Neural progenitor cell (in vitro differentiated cells): ENCODE data around the gene GFER. TPM values are rescaled to one million over a fixed set of nuclear protein-coding genes. Genes with fewer than 3 reads are reported as not detected.

Experiments
- DNase-seq: peaks from one replicate; pipeline ENCODE4 v3.0.0-alpha.2; 2016; ENCODE audit warnings: low spot score
- H2AFZ ChIP-seq: fragments of 200-600 bp; sonication (generic); replicated peaks from 2 replicates; pipeline ENCODE4 v1.6.1; 2016; ENCODE audit warnings: antibody characterized with exemption
- H3F3A ChIP-seq: fragments of 200-600 bp; sonication (generic); 2 replicates; pipeline ENCODE4 v1.6.1; 2016; ENCODE audit warnings: antibody characterized with exemption, low read depth
- H3K27ac ChIP-seq: fragments of 200-600 bp; sonication (generic); 2 replicates; pipeline ENCODE4 v1.5.1; 2016; ENCODE audit warnings: mild to moderate bottlenecking
- H3K27me3 ChIP-seq: fragments of 200-600 bp; sonication (generic); 2 replicates; pipeline ENCODE4 v1.6.1; 2016; ENCODE audit warnings: mild to moderate bottlenecking, moderate library complexity
- H3K36me3 ChIP-seq: fragments of 200-600 bp; sonication (generic); 2 replicates; pipeline ENCODE4 v1.5.1; 2016
- H3K4me1 ChIP-seq: fragments of 200-600 bp; sonication (generic); 2 replicates; pipeline ENCODE4 v1.6.1; 2016; ENCODE audit warnings: mixed run types
- H3K4me2 ChIP-seq: fragments of 200-600 bp; sonication (generic); 2 replicates; pipeline ENCODE4 v1.6.1; 2016
- H3K4me3 ChIP-seq: fragments of 200-600 bp; sonication (generic); 2 replicates; pipeline ENCODE4 v1.5.1; 2016
- H3K79me2 ChIP-seq: fragments of 200-600 bp; sonication (generic); 2 replicates; pipeline ENCODE4 v1.6.1; 2016; ENCODE audit warnings: low read depth
- H3K9ac ChIP-seq: fragments of 200-600 bp; sonication (generic); 2 replicates; pipeline ENCODE4 v1.6.1; 2016
- H3K9me3 ChIP-seq: fragments of 200-600 bp; sonication (generic); 2 replicates; pipeline ENCODE4 v1.5.1; 2016; ENCODE audit warnings: low read depth
- H4K20me1 ChIP-seq: fragments of 200-600 bp; sonication (generic); 2 replicates; pipeline ENCODE4 v1.6.1; 2016; ENCODE audit warnings: low read depth
- H3K27ac Mint-ChIP-seq: 3 replicates; pipeline ENCODE4 v1.8.0; 2021; ENCODE audit warnings: mixed read lengths
- H3K27me3 Mint-ChIP-seq: 2 replicates; pipeline ENCODE4 v1.8.0; 2022; ENCODE audit warnings: low read depth, mild to moderate bottlenecking, inconsistent platforms, moderate library complexity, mixed read lengths; ENCODE audit not compliant: insufficient read depth
- H3K36me3 Mint-ChIP-seq: 3 replicates; pipeline ENCODE4 v1.8.0; 2021; ENCODE audit warnings: mixed read lengths
- H3K4me1 Mint-ChIP-seq: 3 replicates; pipeline ENCODE4 v1.8.0; 2021; ENCODE audit warnings: mixed read lengths
- H3K4me3 Mint-ChIP-seq: 3 replicates; pipeline ENCODE4 v1.8.0; 2021; ENCODE audit warnings: mild to moderate bottlenecking, moderate library complexity, mixed read lengths
- H3K9me3 Mint-ChIP-seq: 3 replicates; pipeline ENCODE4 v1.8.0; 2020; ENCODE audit warnings: mixed read lengths
- EZH2 ChIP-seq: fragments of 200-600 bp; sonication (generic); IDR thresholded peaks from 2 replicates; pipeline ENCODE4 v1.6.1; 2017; ENCODE audit warnings: antibody characterized with exemption, mild to moderate bottlenecking, moderate library complexity
- EZH2phosphoT487 ChIP-seq: fragments of 200-600 bp; sonication (generic); IDR thresholded peaks from 2 replicates; pipeline ENCODE4 v1.6.1; 2017; ENCODE audit warnings: antibody characterized with exemption
- total RNA-seq: library from RNA; depleted of rRNA; stranded (reverse); fragments of >200 nt; gene quantifications from 2 replicates; pipeline ENCODE4 v1.2.3, GENCODE V29; 2015; ENCODE audit warnings: low replicate concordance
- TF ChIP-seq, protein P1 (sequence below): fragments of 200-600 bp; sonication (generic); IDR thresholded peaks from 2 replicates; pipeline ENCODE4 v1.5.1; 2017; ENCODE audit warnings: antibody characterized with exemption, mild to moderate bottlenecking

Gene GFER
- total RNA-seq, 1 donor from 2014 or later, result 35.1 TPM

DNA sequence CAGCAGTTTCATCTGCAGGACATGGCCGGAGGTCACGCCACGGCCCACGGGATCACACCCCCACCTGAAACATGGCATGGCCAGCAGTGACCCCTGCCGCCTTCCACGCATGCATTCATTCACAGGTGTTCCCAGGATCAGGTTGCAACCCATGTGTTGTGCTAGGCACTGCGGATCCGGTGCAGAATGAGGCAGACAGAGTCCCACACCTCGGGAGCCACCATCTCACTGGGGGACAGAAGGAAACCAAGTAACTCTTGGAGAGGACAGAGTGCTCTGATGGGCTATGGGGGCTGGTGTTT is 36.7 kb upstream of the GFER start:
- peaks cover 6% of the 10 kb centered on the region for H3K79me2 ChIP-seq
- Mint-ChIP-seq H3K4me3 (no peak overlapping the region), H3K27me3 (peaks cover 2% of the 10 kb centered on the region), H3K36me3 (no peaks in the 10 kb centered on the region), H3K27ac (no peak overlapping the region), H3K9me3 (no peaks in the 10 kb centered on the region), H3K4me1 (peaks cover 9% of the 10 kb centered on the region)
- H4K20me1 ChIP-seq, result no peaks in the 10 kb centered on the region
- peaks cover 3% of the 10 kb centered on the region for H3K4me1 ChIP-seq
- no peaks in the 10 kb centered on the region for H3K9me3 ChIP-seq
- H3K9ac ChIP-seq, result no peak overlapping the region
- TF ChIP-seq, protein P1, sequence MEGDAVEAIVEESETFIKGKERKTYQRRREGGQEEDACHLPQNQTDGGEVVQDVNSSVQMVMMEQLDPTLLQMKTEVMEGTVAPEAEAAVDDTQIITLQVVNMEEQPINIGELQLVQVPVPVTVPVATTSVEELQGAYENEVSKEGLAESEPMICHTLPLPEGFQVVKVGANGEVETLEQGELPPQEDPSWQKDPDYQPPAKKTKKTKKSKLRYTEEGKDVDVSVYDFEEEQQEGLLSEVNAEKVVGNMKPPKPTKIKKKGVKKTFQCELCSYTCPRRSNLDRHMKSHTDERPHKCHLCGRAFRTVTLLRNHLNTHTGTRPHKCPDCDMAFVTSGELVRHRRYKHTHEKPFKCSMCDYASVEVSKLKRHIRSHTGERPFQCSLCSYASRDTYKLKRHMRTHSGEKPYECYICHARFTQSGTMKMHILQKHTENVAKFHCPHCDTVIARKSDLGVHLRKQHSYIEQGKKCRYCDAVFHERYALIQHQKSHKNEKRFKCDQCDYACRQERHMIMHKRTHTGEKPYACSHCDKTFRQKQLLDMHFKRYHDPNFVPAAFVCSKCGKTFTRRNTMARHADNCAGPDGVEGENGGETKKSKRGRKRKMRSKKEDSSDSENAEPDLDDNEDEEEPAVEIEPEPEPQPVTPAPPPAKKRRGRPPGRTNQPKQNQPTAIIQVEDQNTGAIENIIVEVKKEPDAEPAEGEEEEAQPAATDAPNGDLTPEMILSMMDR, result no peak
- TF ChIP-seq EZH2, result no peak
- TF ChIP-seq EZH2phosphoT487, result no peak
- H3K27me3 ChIP-seq, result no peaks in the 10 kb centered on the region
- no peak for DNase-seq
- no peak overlapping the region for H3K4me2 ChIP-seq
- H3K27ac ChIP-seq, result no peak overlapping the region
- peaks cover 9% of the 10 kb centered on the region for H3F3A ChIP-seq
- H2AFZ ChIP-seq, result no peak overlapping the region
- H3K4me3 ChIP-seq, result no peak overlapping the region
- H3K36me3 ChIP-seq, result no peaks in the 10 kb centered on the region

DNA sequence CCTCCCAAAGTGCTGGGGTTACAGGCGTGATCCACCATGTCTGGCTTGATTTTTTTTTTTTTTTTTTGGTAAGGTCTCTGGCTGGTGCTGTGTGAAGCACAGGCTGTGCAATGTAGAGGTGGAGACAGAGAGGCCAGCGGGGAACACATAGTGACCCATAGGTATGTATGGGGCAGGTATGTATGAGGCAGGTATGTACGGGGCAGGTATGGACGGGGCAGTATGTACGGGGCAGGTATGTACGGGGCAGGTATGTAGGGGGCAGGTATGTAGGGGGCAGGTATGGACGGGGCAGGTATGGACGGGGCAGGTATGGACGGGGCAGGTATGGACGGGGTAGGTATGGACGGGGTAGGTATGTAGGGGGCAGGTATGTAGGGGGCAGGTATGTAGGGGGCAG is 34.5 kb upstream of the GFER start:
- no peak for TF ChIP-seq EZH2
- TF ChIP-seq, protein P1, result no peak
- TF ChIP-seq EZH2phosphoT487, result no peak
- Histone ChIP-seq H4K20me1 (no peaks in the 10 kb centered on the region), H3K36me3 (no peaks in the 10 kb centered on the region), H3K4me3 (no peak overlapping the region), H3K9ac (no peak overlapping the region), H3K27ac (no peak overlapping the region), H3K27me3 (no peaks in the 10 kb centered on the region), H2AFZ (no peak overlapping the region), H3F3A (no peaks in the 10 kb centered on the region), H3K79me2 (no peaks in the 10 kb centered on the region), H3K9me3 (no peaks in the 10 kb centered on the region), H3K4me2 (no peak overlapping the region), H3K4me1 (no peaks in the 10 kb centered on the region)
- H3K9me3 Mint-ChIP-seq, result no peaks in the 10 kb centered on the region
- no peak for DNase-seq
- no peak overlapping the region for H3K4me3 Mint-ChIP-seq
- H3K36me3 Mint-ChIP-seq, result no peaks in the 10 kb centered on the region
- H3K4me1 Mint-ChIP-seq, result peaks cover 6% of the 10 kb centered on the region
- no peak overlapping the region for H3K27ac Mint-ChIP-seq
- peaks cover 6% of the 10 kb centered on the region for H3K27me3 Mint-ChIP-seq

DNA sequence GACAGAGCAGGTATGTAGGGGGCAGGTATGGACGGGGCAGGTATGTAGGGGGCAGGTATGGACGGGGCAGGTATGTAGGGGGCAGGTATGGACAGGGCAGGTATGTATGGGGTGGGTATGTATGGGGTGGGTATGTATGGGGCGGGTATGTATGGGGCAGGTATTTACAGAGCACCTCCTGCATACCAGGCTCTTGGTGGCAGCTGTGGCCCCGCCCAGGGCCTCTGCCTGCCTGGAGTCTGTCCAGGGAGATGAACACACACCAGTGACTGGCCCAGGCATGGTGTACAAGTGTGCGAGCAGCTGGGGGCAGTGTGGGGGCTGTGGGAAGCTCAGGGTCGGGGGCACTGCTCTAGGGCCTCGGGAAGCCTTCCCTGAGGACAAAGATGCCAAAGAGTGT is 33.9 kb upstream of the GFER start:
- Mint-ChIP-seq H3K36me3 (no peaks in the 10 kb centered on the region), H3K27ac (no peak overlapping the region), H3K27me3 (peaks cover 6% of the 10 kb centered on the region), H3K4me3 (no peak overlapping the region), H3K9me3 (no peaks in the 10 kb centered on the region), H3K4me1 (peaks cover 5% of the 10 kb centered on the region)
- H3K9ac ChIP-seq, result no peak overlapping the region
- no peak for DNase-seq
- H3K9me3 ChIP-seq, result no peaks in the 10 kb centered on the region
- no peak overlapping the region for H3K27ac ChIP-seq
- H4K20me1 ChIP-seq, result no peaks in the 10 kb centered on the region
- no peaks in the 10 kb centered on the region for H3K36me3 ChIP-seq
- no peak for TF ChIP-seq EZH2
- TF ChIP-seq, protein P1, result no peak
- no peak for TF ChIP-seq EZH2phosphoT487
- H3K4me3 ChIP-seq, result no peak overlapping the region
- no peak overlapping the region for H3K4me2 ChIP-seq
- no peaks in the 10 kb centered on the region for H3K4me1 ChIP-seq
- no peak overlapping the region for H2AFZ ChIP-seq
- no peaks in the 10 kb centered on the region for H3F3A ChIP-seq
- no peaks in the 10 kb centered on the region for H3K79me2 ChIP-seq
- H3K27me3 ChIP-seq, result no peaks in the 10 kb centered on the region

DNA sequence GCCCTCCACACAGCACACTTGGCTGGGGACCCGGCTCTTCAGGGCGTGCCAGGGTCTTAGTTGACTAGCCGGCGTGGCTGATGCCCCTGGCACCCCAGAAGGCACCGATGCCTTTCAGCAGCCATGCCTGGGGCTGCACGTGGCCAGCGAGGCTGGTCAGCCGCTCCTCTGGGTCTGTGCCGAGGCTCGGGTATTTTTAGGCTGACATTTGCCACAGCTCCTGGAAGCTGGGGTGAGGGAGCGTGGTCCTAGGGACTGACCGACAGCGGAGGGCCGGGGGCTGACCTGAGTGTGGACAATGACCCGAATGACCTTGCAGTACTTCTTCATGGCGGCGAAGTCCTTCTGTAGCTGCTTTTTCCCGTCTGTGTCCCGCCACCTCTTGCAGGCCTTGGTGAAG is 33.4 kb upstream of the GFER start:
- no peaks in the 10 kb centered on the region for H4K20me1 ChIP-seq
- H3K27me3 Mint-ChIP-seq, result peaks cover 6% of the 10 kb centered on the region
- H3K79me2 ChIP-seq, result no peaks in the 10 kb centered on the region
- H3K4me1 ChIP-seq, result no peaks in the 10 kb centered on the region
- H2AFZ ChIP-seq, result no peak overlapping the region
- H3K9me3 Mint-ChIP-seq, result no peaks in the 10 kb centered on the region
- H3K9ac ChIP-seq, result no peak overlapping the region
- no peak overlapping the region for H3K27ac ChIP-seq
- no peak for TF ChIP-seq EZH2phosphoT487
- no peak for TF ChIP-seq EZH2
- TF ChIP-seq, protein P1, result no peak
- no peak overlapping the region for H3K4me2 ChIP-seq
- no peaks in the 10 kb centered on the region for H3K36me3 Mint-ChIP-seq
- no peaks in the 10 kb centered on the region for H3K9me3 ChIP-seq
- no peak for DNase-seq
- no peaks in the 10 kb centered on the region for H3K36me3 ChIP-seq
- no peak overlapping the region for H3K27ac Mint-ChIP-seq
- no peak overlapping the region for H3K4me3 ChIP-seq
- no peak overlapping the region for H3K4me3 Mint-ChIP-seq
- H3K27me3 ChIP-seq, result no peaks in the 10 kb centered on the region
- H3K4me1 Mint-ChIP-seq, result peaks cover 5% of the 10 kb centered on the region
- H3F3A ChIP-seq, result no peaks in the 10 kb centered on the region
